HG02759 (cell line): ENCODE results near the gene C22orf39.

Experiments used
- ATAC-seq: cut with Tn5 transposase; IDR thresholded peaks from one replicate; pipeline ENCODE4 v1.9.1; 2021; ENCODE audit warnings: mild to moderate bottlenecking, moderate library complexity; ENCODE audit not compliant: unreplicated experiment

The C22orf39 gene

DNA sequence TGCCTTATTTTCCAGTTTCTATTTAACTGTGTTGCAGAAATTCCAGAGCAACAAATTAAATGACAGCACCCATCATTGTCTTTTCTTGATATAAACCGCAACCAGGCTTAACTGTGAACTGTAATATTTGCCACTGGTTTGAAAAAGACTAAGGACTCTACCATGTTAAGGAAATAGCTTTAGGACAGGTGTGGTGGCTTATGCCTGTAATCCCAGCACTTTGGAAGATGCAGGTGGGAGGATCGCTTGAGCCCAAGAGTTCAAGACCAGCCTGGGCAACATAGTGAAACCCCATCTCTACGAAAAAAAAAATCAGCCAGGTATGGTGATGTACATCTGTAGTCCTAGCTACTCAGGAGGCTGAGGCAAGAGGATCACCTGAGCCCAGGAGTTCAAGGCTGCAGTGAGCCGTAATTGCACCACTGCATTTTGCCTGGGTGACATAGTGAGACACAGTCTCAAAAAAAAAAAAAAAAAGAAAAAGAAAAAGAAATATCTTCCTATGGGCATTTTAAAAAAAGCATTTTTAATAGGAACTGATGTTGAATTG, 44.8 kb downstream of the C22orf39 start:
- no peak for ATAC-seq

DNA sequence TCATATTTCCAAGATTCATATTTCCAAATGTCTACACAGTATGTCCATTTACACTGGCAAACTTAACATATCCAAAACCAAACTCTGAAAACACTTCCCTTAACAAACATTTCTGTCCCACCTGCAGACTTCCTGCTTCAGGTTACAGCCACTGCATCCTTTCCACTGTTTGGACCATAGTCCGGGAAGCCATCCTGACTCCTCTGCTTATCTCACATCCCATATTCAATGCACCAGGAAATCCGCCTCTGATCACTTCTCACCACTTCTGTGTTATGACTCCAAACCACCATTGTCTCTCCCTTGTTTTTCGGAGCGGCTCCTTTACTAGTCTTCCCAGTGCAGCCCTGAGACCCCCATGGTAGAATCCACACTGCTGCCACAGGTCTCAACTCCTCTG, 46.0 kb downstream of the C22orf39 start:
- no peak for ATAC-seq

DNA sequence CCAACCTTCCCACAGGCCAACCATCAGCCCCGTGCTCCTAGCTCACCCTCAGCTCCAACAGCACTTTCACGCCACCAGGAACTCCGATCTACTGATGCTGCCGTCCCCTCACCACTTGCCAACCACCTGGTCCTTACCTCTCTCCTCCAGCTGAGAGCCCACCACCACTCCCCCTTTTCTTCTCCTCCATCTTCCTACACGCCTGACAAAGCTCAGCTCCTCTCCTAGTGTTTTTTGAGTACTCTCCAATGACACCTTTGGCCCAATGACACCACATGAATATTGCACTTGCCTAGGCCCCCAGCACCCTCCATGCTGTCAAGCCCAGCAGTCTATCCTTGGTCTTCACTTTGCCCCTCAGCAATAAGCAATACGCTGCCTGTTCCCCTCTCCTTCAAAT, 46.6 kb downstream of the C22orf39 start:
- ATAC-seq: no peak

DNA sequence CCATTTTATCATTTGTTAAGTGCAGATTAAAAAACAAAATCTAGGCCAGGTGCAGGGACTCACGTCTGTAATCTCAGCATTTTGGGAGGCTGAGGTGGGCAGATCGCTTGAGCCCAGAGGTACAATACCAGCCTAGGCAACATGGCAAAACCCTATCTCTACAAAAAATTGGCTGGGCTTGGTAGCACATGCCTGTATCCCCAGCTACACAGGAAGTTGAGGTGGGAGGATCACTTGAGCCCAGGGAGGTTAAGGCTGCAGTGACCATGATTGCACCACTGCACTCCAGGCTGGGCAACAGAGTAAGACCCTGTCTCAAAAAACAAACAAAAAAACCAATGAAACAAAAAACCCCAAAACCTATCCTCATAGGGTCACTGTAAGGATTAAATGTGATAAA, 48.9 kb downstream of the C22orf39 start:
- ATAC-seq: no peak

DNA sequence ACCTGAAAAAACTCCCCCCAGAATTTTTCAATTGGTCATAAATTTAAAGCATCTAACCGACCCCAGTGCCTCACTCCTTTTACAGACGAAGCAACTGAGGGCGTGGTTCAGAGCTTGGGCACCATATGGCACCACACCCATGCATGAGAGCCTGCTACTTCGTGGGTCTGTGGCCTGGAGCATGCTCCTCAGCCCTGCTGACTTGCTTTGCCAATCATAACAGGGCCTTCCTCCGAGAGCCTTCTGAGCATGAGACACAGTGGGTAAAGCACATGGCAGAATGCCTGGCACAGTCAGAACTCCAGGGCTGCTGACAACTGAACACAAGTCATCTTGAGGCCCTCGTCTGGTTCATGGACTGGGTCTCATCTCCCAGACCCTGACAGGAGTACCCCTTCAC, 49.3 kb downstream of the C22orf39 start:
- no peak for ATAC-seq

DNA sequence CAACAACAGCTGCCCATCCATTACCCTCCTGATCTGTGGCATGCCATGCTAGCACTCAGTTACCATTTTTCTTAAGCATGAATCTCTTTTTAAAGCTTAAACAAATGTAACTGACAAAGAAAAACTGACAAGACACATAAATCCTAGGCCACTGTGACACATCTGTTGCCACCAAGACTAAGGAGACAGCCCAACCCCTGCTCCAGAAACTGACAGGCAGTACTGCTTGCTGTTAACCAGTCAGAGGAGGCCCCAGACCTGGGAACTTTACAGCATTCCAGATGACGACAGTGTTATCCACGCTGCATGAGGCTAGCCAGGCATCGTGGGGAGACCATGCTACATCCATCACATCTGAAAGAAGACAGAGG, 49.8 kb downstream of the C22orf39 start:
- ATAC-seq: no peak

DNA sequence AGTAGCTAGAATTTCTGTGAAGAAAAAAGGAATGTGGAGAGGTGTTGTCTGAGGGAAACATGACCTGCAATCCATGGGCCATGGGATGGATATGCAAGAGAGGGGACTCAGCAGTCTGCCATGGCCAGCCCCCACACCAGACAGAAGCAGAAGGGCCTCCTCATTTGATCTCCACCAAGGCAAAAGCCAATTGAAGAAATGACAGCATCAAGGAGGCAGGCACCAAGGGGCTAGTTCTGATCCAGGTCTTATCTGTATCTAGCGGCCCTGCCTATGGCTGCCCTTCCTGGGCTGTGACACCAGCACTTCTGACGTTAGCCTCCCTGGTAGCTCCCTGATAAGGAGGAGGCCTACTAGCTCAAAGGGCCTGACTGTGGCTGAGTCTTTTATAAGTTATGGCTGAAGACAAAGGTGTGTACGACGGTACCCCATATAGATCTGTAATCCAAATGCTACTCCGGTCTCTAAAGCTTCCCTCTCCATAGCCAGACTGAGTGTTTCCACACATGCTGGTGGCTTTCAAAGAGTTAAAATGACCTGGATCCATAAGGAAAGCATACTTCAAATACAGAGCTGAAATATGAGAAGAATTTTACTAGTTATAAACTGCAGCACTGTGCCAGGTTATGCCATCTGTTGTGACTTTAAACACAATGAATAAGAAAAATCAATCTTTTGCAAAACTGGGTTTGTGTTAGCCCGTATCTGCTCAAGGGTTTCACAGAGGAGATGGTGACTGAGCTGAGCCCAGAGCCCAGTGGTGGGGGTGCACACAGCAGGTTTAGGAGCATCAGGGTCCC, 50.4 kb downstream of the C22orf39 start:
- no peak for ATAC-seq

DNA sequence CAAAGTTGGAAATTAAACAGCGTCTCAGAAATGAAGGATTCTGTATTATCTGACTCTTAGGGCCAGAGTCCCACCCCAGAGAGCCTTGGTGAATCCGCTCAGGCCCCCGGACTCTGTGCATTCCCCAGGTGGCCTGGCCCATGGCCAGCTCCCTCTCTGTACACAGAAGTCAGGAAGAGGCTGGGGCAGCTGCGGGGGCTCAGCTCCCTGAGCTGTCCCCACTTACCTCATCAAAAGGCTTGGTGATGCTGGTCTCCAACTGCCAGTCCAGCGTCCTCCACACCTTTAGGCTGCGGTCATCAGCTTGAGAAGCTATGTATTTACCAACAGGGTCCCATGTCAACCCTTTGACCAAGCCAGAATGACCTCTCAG, 51.0 kb downstream of the C22orf39 start:
- no peak for ATAC-seq

DNA sequence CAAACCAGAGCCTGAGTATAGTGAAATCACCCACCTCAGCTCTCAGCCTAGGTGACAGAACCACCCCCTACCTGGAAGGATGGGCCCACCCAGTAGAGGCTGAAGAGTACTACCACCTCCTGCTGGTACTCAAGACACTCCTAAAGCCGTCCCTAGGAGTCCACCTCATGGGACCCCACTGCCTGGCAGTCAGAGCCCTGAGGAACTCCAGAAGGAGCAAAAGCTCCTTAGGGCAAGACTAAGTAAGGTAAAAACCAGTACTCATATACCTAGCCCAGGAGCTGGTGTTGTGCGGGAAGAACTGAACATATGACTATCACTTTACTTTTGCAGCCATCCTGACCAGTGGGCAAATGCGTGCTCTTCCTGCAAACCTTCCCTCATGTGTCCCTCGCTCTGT, 52.2 kb downstream of the C22orf39 start:
- ATAC-seq: no peak

DNA sequence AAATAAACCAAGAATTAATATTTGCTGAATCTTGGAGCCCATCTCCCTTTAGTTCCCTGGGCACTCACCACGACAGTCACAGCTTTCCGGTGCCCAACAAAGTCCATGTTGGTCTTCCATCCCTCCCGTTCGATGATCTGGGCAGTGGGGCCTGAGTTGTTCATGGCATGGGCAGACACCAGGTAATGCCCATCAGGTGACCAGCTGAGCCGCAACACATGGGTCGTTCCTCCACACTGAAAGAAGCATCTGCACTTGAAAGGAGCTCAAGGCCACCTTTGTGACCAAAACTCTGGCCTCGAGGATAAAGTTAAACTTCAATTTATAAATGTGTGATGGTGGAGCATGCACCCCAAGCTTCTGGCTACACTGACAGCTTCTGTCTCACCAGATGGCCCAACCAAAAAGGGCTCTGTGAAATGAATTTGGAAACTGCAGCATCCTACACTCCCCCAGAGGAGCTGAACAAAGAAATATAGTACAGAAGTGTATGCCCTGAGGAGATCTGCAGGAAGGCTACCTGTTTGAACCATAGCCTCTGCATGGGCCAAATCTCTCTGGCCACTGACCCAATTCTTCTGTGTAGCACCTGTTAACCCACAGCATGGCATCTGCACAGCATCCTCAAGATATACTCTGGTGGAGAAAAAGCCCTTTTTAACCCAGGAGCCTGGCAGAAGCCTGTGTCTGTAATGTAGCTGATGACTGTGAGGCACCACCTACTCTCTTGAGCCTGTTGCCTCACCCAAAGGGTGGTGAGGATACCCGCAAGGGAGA, 53.0 kb downstream of the C22orf39 start:
- no peak for ATAC-seq

DNA sequence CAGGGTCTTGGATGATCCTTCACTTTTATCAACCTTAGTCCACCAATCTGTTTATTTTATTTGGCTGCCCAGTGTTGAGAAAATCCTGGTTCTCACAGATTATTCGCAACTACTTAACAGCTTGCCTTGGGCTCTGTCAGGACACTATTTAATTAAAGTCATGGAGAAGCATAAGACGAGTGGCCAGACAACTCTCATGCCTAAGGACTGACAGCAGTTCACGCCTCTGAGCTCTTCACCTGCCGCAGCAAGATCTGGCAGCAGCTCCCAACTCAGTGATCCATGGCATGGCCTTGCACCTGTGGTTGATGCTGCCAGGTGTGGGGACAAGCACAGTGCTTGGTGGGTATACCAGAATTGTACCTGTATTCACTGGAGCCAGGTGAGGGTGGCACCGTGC, 53.8 kb downstream of the C22orf39 start:
- no peak for ATAC-seq
